GM13977 (cell line): ENCODE data around the gene ME3.
A peak's percentile ranks its signal among the peaks of the same experiment; 100 is the strongest.

Experiments
- DNase-seq: peaks from one replicate; pipeline ENCODE4 v3.0.0; 2012; ENCODE audit warnings: low spot score
- in situ Hi-C: fragments of 300-500 bp; cut with MboI; formaldehyde crosslinking; loops from one replicate; pipeline ENCODE4 v1.12.0; 2022; ENCODE audit warnings: low sequenced_read_pairs, low pct_unique_long_range_greater_than_20kb, mixed read lengths, inconsistent platforms; ENCODE audit not compliant: unreplicated experiment
- TF ChIP-seq, protein P1 (sequence below): IDR thresholded peaks from 2 replicates; pipeline ENCODE4 v1.5.1; 2012; ENCODE audit warnings: mild to moderate bottlenecking, control low read depth; ENCODE audit not compliant: insufficient read depth; ENCODE audit errors: extremely low read depth, missing control alignments

Gene ME3

GRCh38 chr11:86513138-86513537 lies 159.3 kb downstream of the ME3 start:
- TF ChIP-seq, protein P1, sequence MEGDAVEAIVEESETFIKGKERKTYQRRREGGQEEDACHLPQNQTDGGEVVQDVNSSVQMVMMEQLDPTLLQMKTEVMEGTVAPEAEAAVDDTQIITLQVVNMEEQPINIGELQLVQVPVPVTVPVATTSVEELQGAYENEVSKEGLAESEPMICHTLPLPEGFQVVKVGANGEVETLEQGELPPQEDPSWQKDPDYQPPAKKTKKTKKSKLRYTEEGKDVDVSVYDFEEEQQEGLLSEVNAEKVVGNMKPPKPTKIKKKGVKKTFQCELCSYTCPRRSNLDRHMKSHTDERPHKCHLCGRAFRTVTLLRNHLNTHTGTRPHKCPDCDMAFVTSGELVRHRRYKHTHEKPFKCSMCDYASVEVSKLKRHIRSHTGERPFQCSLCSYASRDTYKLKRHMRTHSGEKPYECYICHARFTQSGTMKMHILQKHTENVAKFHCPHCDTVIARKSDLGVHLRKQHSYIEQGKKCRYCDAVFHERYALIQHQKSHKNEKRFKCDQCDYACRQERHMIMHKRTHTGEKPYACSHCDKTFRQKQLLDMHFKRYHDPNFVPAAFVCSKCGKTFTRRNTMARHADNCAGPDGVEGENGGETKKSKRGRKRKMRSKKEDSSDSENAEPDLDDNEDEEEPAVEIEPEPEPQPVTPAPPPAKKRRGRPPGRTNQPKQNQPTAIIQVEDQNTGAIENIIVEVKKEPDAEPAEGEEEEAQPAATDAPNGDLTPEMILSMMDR, result no peak
- in situ Hi-C loops, result no loop called here
- DNase-seq, result no peak

DNA sequence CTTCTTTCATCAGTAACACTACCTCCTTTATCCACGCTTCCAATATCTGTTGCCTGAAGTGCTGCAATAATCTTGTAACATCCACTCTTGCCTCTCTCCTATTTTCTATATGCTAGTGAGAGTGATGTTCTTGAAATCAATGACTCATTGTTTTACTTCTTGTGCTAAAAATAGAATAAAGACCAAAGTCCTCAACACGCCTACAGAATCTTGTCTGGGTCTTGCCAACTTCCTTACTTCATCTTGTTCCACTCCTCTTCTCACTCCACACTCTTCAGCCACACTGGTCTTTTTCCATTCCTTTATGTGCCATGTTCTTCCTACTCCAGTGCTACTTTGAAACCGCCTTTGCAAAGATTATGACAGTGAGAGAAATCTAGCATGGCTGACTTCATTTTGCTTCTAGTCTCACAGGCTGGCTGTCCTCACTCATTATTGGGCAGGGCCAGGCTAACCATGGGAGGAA lies 161.3 kb downstream of the ME3 start:
- TF ChIP-seq, protein P1, result no peak
- DNase-seq, result peak; percentile 38
- in situ Hi-C loops, result no loop called here

DNA sequence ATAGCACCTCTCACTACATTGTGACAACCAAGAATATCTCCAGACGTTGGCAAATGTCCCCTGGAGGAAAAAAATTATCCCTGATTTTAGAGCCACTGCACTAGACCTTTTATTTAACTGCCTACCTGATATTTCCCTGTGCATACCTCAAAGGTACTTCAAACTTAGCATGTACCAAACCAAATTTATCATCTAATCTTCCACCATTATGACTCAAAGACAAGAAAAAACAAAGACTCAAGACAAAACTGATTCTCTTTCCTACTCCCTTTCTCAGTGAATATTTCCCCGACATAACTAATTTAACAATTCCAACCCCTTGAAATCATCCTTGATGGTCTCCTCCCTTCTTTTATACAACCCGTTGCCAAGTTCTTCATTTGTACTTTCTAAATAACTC lies 161.7 kb downstream of the ME3 start:
- TF ChIP-seq, protein P1, result no peak
- no peak for DNase-seq
- in situ Hi-C loops, result no loop called here

DNA sequence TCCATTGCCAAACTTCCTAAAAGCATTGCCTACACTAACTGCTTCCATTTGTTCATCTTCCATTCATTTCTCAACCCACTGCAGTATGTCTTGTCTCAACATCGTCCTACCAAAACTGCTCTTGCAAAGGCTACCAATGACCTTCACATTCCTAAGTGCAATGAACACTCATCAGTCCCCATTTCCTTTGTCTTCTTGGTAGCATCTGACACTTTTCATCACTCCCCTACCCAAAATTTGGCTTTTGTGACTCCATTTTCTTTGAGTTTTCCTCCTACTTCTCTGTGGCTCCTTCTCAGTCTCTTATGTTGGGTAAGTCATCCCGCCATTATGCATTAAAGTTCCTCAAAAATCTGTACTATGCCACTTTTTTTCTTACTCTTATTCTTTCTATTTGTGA lies 162.3 kb downstream of the ME3 start:
- DNase-seq, result no peak
- in situ Hi-C loops, result no loop called here
- TF ChIP-seq, protein P1, result no peak

- no peak for DNase-seq
- TF ChIP-seq, protein P1, result no peak
- in situ Hi-C loops, result no loop called here
Observed at GRCh38 chr11:86509588-86509974, 162.8 kb downstream of the ME3 start.

DNA sequence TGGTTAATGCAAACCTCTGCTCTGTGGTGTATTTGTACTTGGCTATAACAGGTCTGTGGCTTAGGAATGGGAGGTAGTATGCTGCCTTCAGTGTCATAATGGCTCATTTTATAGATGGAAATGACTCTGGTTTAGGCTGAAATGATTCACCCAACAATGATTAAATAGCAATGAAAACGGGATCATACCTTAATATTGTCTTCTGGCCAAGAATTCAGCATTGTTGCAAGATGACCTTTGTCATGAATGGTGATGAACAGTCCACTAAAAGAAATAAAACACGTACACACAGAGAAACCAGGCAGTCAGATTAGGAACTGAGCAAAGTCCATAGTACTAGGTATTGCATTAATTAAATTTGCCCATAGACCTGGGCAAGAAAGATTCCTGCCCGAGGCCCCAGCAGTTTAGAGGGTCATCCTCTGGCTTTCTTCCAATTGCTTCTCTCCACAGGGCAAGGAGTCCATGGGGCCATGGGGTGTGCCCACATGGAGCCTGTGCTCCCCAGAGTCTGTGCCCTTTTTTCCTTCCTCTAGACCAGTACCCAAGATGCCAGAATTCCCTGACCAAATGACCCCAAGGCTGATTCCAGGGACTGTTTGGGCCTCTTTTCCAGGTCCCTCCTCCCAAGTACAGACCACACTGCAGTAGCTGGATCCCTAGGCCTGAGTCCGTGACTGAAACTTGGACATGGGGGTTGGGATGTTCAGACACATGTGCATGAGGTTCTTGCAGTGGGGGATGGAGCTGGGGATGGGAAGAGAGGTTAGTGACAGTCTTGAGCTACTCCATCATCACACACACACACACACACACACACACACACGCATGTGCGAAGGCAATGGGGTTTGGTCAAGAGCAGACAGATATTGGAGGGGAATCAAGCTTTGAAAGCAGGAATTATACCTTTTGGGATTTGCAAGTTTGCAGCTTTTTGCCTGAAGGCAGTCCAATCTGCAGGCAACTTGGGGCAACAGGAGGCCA lies 163.5 kb downstream of the ME3 start:
- DNase-seq, result no peak
- TF ChIP-seq, protein P1, result no peak
- in situ Hi-C loops, result no loop called here
